ENCODE results near the gene C2orf69. TPM values are rescaled to one million over a fixed set of nuclear protein-coding genes. Genes with fewer than 3 reads are reported as not detected.

C2orf69 gene
- total RNA-seq, 1 experiment from 2014 or later: 29.9 TPM

- H3K27ac Mint-ChIP-seq: no peak overlapping the region
- peaks cover 32% of the 10 kb centered on the region for H3K36me3 Mint-ChIP-seq
Observed at GRCh38 chr2:199923924-199924323, 12.8 kb downstream of the C2orf69 start.

GRCh38 chr2:199926806-199927205, 15.7 kb downstream of the C2orf69 start:
- TF ChIP-seq, protein P1, sequence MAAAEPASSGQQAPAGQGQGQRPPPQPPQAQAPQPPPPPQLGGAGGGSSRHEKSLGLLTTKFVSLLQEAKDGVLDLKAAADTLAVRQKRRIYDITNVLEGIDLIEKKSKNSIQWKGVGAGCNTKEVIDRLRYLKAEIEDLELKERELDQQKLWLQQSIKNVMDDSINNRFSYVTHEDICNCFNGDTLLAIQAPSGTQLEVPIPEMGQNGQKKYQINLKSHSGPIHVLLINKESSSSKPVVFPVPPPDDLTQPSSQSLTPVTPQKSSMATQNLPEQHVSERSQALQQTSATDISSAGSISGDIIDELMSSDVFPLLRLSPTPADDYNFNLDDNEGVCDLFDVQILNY (CRISPR knock-in tag; IDR thresholded peaks at IDR 0.05): no peak
- TF ChIP-seq GTF2I (CRISPR knock-in tag; conservative IDR thresholded peaks at IDR 0.05) (no peak), KAT7 (CRISPR knock-in tag; IDR thresholded peaks at IDR 0.05; ENCODE audit: borderline replicate concordance) (no peak), ZNF232 (CRISPR knock-in tag; IDR thresholded peaks at IDR 0.05) (no peak), E2F4 (CRISPR knock-in tag; IDR thresholded peaks at IDR 0.05; ENCODE audit: borderline replicate concordance, low read depth) (no peak), PREB (CRISPR knock-in tag; IDR thresholded peaks at IDR 0.05; ENCODE audit: borderline replicate concordance) (no peak), CREB1 (CRISPR knock-in tag; IDR thresholded peaks at IDR 0.05) (no peak), HMGXB4 (CRISPR knock-in tag; IDR thresholded peaks at IDR 0.05) (no peak), ZNF121 (CRISPR knock-in tag; IDR thresholded peaks at IDR 0.05) (no peak), CTCF (IDR thresholded peaks at IDR 0.05) (no peak), EMX1 (CRISPR knock-in tag; IDR thresholded peaks at IDR 0.05) (no peak), TEAD1 (CRISPR knock-in tag; IDR thresholded peaks at IDR 0.05) (no peak), IRF1 (CRISPR knock-in tag; IDR thresholded peaks at IDR 0.05) (no peak)
- TF ChIP-seq, protein P2, sequence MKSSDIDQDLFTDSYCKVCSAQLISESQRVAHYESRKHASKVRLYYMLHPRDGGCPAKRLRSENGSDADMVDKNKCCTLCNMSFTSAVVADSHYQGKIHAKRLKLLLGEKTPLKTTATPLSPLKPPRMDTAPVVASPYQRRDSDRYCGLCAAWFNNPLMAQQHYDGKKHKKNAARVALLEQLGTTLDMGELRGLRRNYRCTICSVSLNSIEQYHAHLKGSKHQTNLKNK (CRISPR knock-in tag; IDR thresholded peaks at IDR 0.05): no peak
- TF ChIP-seq, protein P3, sequence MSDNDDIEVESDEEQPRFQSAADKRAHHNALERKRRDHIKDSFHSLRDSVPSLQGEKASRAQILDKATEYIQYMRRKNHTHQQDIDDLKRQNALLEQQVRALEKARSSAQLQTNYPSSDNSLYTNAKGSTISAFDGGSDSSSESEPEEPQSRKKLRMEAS (CRISPR knock-in tag; IDR thresholded peaks at IDR 0.05): no peak
- TF ChIP-seq, protein P4, sequence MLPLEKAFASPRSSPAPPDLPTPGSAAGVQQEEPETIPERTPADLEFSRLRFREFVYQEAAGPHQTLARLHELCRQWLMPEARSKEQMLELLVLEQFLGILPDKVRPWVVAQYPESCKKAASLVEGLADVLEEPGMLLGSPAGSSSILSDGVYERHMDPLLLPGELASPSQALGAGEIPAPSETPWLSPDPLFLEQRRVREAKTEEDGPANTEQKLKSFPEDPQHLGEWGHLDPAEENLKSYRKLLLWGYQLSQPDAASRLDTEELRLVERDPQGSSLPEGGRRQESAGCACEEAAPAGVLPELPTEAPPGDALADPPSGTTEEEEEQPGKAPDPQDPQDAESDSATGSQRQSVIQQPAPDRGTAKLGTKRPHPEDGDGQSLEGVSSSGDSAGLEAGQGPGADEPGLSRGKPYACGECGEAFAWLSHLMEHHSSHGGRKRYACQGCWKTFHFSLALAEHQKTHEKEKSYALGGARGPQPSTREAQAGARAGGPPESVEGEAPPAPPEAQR (CRISPR knock-in tag; IDR thresholded peaks at IDR 0.05): no peak
- H3K27ac Mint-ChIP-seq: no peak overlapping the region; the same call in 1 of the 2 replicates
- CTCF ChIA-PET: no interaction called here
- no peak for DNase-seq (ENCODE audit: low spot score)
- peaks cover 37% of the 10 kb centered on the region for H3K4me1 Mint-ChIP-seq
- no peaks in the 10 kb centered on the region for H3K27me3 Mint-ChIP-seq (ENCODE audit: low read depth)
- H3K4me3 Mint-ChIP-seq: no peak overlapping the region
- POLR2A ChIA-PET: interaction anchor here (0.8 kb wide), 1 partner anchor 9 kb away, joined by 4 read pairs; no protein-coding TSS in a partner anchor
- H3K9me3 Mint-ChIP-seq: no peaks in the 10 kb centered on the region
- no peak for ATAC-seq
- peaks cover 35% of the 10 kb centered on the region for H3K36me3 Mint-ChIP-seq

More at GRCh38 chr2:199923924-199924323, 12.8 kb downstream of the C2orf69 start:
- Mint-ChIP-seq H3K9me3 (peaks cover under 1% of the 10 kb centered on the region), H3K27me3 (ENCODE audit: low read depth) (no peaks in the 10 kb centered on the region), H3K4me3 (no peak overlapping the region), H3K4me1 (peaks cover 36% of the 10 kb centered on the region)
- DNase-seq (ENCODE audit: low spot score) (no peak), ATAC-seq (no peak)
- ChIA-PET CTCF (no interaction called here), POLR2A (no interaction called here)
- no peak for TF ChIP-seq GRHL2 (CRISPR knock-in tag; IDR thresholded peaks at IDR 0.05; ENCODE audit: insufficient replicate concordance, severe bottlenecking)

Data from WTC11 (cell line).